H1 (cell line): Measurements from ENCODE around the gene CTNND2. TPM values are rescaled to one million over a fixed set of nuclear protein-coding genes. Genes with fewer than 3 reads are reported as not detected.

ENCODE experiments used
- CTCF ChIA-PET: fragments of 300-600 bp; sonication (Branson Sonifier 250); formaldehyde crosslinking; loops from one replicate; lab custom pipeline; 2021; ENCODE audit not compliant: partially characterized antibody; lab: Charles Lee
- POLR2A ChIA-PET: fragments of 300-600 bp; sonication (Branson Sonifier 250); formaldehyde crosslinking; loops from one replicate; lab custom pipeline; 2021; ENCODE audit warnings: inconsistent platforms; ENCODE audit not compliant: partially characterized antibody; lab: Charles Lee
- DNase-seq, 2 experiments: peaks; one replicate each; pipeline versions ENCODE4 v3.0.0 to v3.0.0-alpha.2; 2010 to 2022; ENCODE audit warnings: low spot score in 2 of 2, low read depth in 1 of 2, mixed read lengths in 1 of 2
- FAIRE-seq: peaks from 2 replicates; lab custom pipeline; 2011; peaks lifted over from hg19 to GRCh38; lab: Jason Lieb, UNC
- H2AFZ ChIP-seq: 2 replicates; pipeline ENCODE4 v1.8.1; 2012; ENCODE audit warnings: low read length, inconsistent platforms
- H2AK5ac ChIP-seq: 2 replicates; pipeline ENCODE4 v1.6.1; 2013; ENCODE audit warnings: low read depth, low read length
- H2BK120ac ChIP-seq: replicated peaks from 2 replicates; pipeline ENCODE3; 2013; ENCODE audit warnings: low read depth, low read length, inconsistent platforms
- H2BK12ac ChIP-seq: 2 replicates; pipeline ENCODE4 v1.6.1; 2013; ENCODE audit warnings: low read depth, low read length
- H2BK15ac ChIP-seq: 2 replicates; pipeline ENCODE4 v1.6.1; 2013; ENCODE audit warnings: low read length
- H2BK20ac ChIP-seq: 2 replicates; pipeline ENCODE4 v1.6.1; 2013; ENCODE audit warnings: low read length
- H2BK5ac ChIP-seq: 2 replicates; pipeline ENCODE4 v1.6.1; 2013; ENCODE audit warnings: low read depth, low read length
- H3K14ac ChIP-seq: 2 replicates; pipeline ENCODE4 v1.6.1; 2013; ENCODE audit warnings: inconsistent platforms; ENCODE audit not compliant: insufficient read length
- H3K18ac ChIP-seq: 2 replicates; pipeline ENCODE4 v1.6.1; 2013; ENCODE audit warnings: low read length; ENCODE audit errors: extremely low read depth
- H3K23ac ChIP-seq: 2 replicates; pipeline ENCODE4 v1.6.1; 2013; ENCODE audit warnings: inconsistent platforms; ENCODE audit not compliant: insufficient read length
- H3K23me2 ChIP-seq: 2 replicates; pipeline ENCODE4 v1.6.1; 2013; ENCODE audit warnings: low read depth, low read length
- H3K27ac ChIP-seq: 2 replicates; pipeline ENCODE4 v1.6.1; 2011; ENCODE audit warnings: low read depth, low read length, inconsistent platforms
- H3K27me3 ChIP-seq, 4 experiments: replicated peaks in 1 of 4; 1 replicate in 1 of 4; 2 replicates in 3 of 4; pipeline versions ENCODE4 v1.6.1 to v1.8.1; 2011 to 2013; ENCODE audit warnings: low read length in 3 of 4, mild to moderate bottlenecking in 3 of 4, inconsistent platforms in 2 of 4, mixed read lengths in 2 of 4, moderate library complexity in 1 of 4; ENCODE audit not compliant: control insufficient read depth in 3 of 4, insufficient read depth in 3 of 4; ENCODE audit errors: extremely low read depth in 1 of 4
- H3K36me3 ChIP-seq, 4 experiments: 2 replicates each; pipeline versions ENCODE4 v1.6.1 to v1.8.1; 2011 to 2013; ENCODE audit warnings: mild to moderate bottlenecking in 4 of 4, low read length in 3 of 4, moderate library complexity in 2 of 4, control low read depth in 1 of 4, inconsistent platforms in 1 of 4; ENCODE audit not compliant: insufficient read depth in 4 of 4, control insufficient read depth in 2 of 4
- H3K4ac ChIP-seq: replicated peaks from 2 replicates; pipeline ENCODE3; 2013; ENCODE audit warnings: low read length, low read depth, mixed read lengths, inconsistent platforms; ENCODE audit not compliant: insufficient read length
- H3K4me1 ChIP-seq, 4 experiments: replicated peaks in 1 of 4; 1 replicate in 1 of 4; 2 replicates in 3 of 4; pipeline versions ENCODE4 v1.6.1 to v1.8.1; 2011 to 2013; ENCODE audit warnings: low read length in 3 of 4, inconsistent platforms in 2 of 4, mixed read lengths in 1 of 4; ENCODE audit not compliant: insufficient read depth in 4 of 4, control insufficient read depth in 3 of 4
- H3K4me2 ChIP-seq, 2 experiments: 2 replicates each; pipeline versions ENCODE4 v1.6.1 to v1.8.1; 2011 to 2013; ENCODE audit warnings: low read depth in 2 of 2, low read length in 2 of 2, control low read depth in 1 of 2, inconsistent platforms in 1 of 2, mild to moderate bottlenecking in 1 of 2; ENCODE audit not compliant: insufficient read depth in 1 of 2
- H3K4me3 ChIP-seq, 4 experiments: fragments of 200-600, 300-600 bp in 1 of 4; sonication (generic), shearing (Covaris generic), sonication (Bioruptor Twin) in 1 of 4; 2 replicates each; pipeline versions ENCODE4 v1.5.1 to v1.8.1; 2011 to 2016; ENCODE audit warnings: low read length in 4 of 4, low read depth in 3 of 4, control low read depth in 2 of 4, inconsistent platforms in 2 of 4, mild to moderate bottlenecking in 2 of 4, mixed read lengths in 1 of 4, moderate library complexity in 1 of 4; ENCODE audit not compliant: insufficient read depth in 2 of 4; ENCODE audit errors: extremely low read depth in 1 of 4
- H3K56ac ChIP-seq: replicated peaks from 2 replicates; pipeline ENCODE3; 2013; ENCODE audit warnings: low read depth, mild to moderate bottlenecking, mixed read lengths, low read length, inconsistent platforms; ENCODE audit not compliant: insufficient read length
- H3K79me1 ChIP-seq: 2 replicates; pipeline ENCODE4 v1.6.1; 2013; ENCODE audit warnings: low read depth, low read length, control low read depth
- H3K79me2 ChIP-seq, 2 experiments: 2 replicates each; pipeline versions ENCODE4 v1.6.1 to v1.8.1; 2012 to 2013; ENCODE audit warnings: low read length in 2 of 2, mild to moderate bottlenecking in 2 of 2, inconsistent platforms in 1 of 2; ENCODE audit not compliant: insufficient read depth in 2 of 2, control insufficient read depth in 1 of 2
- H3K9ac ChIP-seq, 4 experiments: replicated peaks in 1 of 4; 1 replicate in 1 of 4; 2 replicates in 3 of 4; pipeline versions ENCODE4 v1.6.1 to v1.8.1; 2011 to 2013; ENCODE audit warnings: low read depth in 3 of 4, low read length in 3 of 4, control low read depth in 2 of 4, mild to moderate bottlenecking in 2 of 4, moderate library complexity in 2 of 4, inconsistent platforms in 1 of 4; ENCODE audit errors: extremely low read depth in 1 of 4
- H3K9me3 ChIP-seq, 2 experiments: 2 replicates each; pipeline versions ENCODE4 v1.6.1 to v1.8.1; 2012 to 2013; ENCODE audit warnings: mild to moderate bottlenecking in 2 of 2, moderate library complexity in 2 of 2, control low read depth in 1 of 2, inconsistent platforms in 1 of 2, low read depth in 1 of 2, low read length in 1 of 2, mixed read lengths in 1 of 2; ENCODE audit not compliant: insufficient read depth in 2 of 2
- H4K20me1 ChIP-seq, 2 experiments: replicated peaks in 1 of 2; 2 replicates each; pipeline versions ENCODE3 to v1.8.1; 2011 to 2013; ENCODE audit warnings: inconsistent platforms in 2 of 2, low read length in 2 of 2, mild to moderate bottlenecking in 1 of 2; ENCODE audit not compliant: insufficient read depth in 2 of 2, control insufficient read depth in 1 of 2
- H4K5ac ChIP-seq: 2 replicates; pipeline ENCODE4 v1.6.1; 2013; ENCODE audit warnings: low read length, low read depth, mixed read lengths, inconsistent platforms; ENCODE audit not compliant: insufficient read length
- H4K8ac ChIP-seq: 2 replicates; pipeline ENCODE4 v1.8.0; 2013; ENCODE audit warnings: mild to moderate bottlenecking, moderate library complexity, low read length, inconsistent platforms; ENCODE audit not compliant: insufficient read depth; ENCODE audit errors: extremely low read depth
- H4K91ac ChIP-seq: replicated peaks from 2 replicates; pipeline ENCODE3; 2013; ENCODE audit warnings: low read length, mixed read lengths, inconsistent platforms; ENCODE audit not compliant: insufficient read length
- CBX5 ChIP-seq: fragments of 300-800, 300-1000 bp; sonication (generic); IDR thresholded peaks from 2 replicates; pipeline ENCODE4 v1.7.1; 2016; ENCODE audit warnings: antibody characterized with exemption, low read length, low read depth
- EZH2 ChIP-seq: fragments of 200-600 bp; sonication (generic); IDR thresholded peaks from 2 replicates; pipeline ENCODE4 v1.7.1; 2012; ENCODE audit warnings: low read depth, mild to moderate bottlenecking, moderate library complexity, low read length, inconsistent platforms; ENCODE audit not compliant: severe bottlenecking
- PHF8 ChIP-seq: fragments of 200-600 bp; sonication (generic); conservative IDR thresholded peaks from 2 replicates; pipeline ENCODE4 v1.7.1; 2012; ENCODE audit warnings: low read depth, mild to moderate bottlenecking, inconsistent platforms, low read length, moderate library complexity
- WGBS, 2 experiments: shearing (Covaris generic) in 1 of 2; methylation state at CpG; one replicate each; pipeline versions ENCODE4 v1.1.6 to v1.1.7; 2013 to 2015; ENCODE audit warnings: low lambda C conversion rate in 2 of 2, mixed read lengths in 2 of 2, inconsistent platforms in 1 of 2, low coverage in 1 of 2, missing lambda C conversion rate in 1 of 2; ENCODE audit not compliant: insufficient replicate concordance in 2 of 2, insufficient coverage in 1 of 2, insufficient read length in 1 of 2; ENCODE audit errors: extremely low coverage in 1 of 2, missing lambda C conversion rate in 1 of 2; 5-methylcytosine and 5-hydroxymethylcytosine counted together
- polyA plus RNA-seq, 7 experiments: library from polyadenylated mRNA; depleted of rRNA in 3 of 7; stranded (reverse) in 5 of 7; unstranded in 2 of 7; fragments of >200 nt in 5 of 7; fragments of 200-250 nt in 2 of 7; gene quantifications; 1 replicate in 5 of 7; 2 replicates in 1 of 7; 4 replicates in 1 of 7; pipeline versions ENCODE4 v1.2.1 to v1.2.3, GENCODE V29; 2011 to 2013; ENCODE audit warnings: missing spikeins in 2 of 7, mixed read lengths in 2 of 7
- total RNA-seq: library from RNA; stranded (reverse); fragmentation: NEBNext Ultra II Directional; extraction: Animal tissue kit (Norgen Biotek cat#: 25700); gene quantifications from 2 replicates; pipeline ENCODE4 v1.2.1, GENCODE V29; 2021

The CTNND2 gene
- total and polyA plus RNA-seq, 2 of the 8 experiments (the other 6 are each of a cell fraction or from before 2014, with no cell fraction given) = 7.4 to 14.2 TPM

- 80% methylated on average over 2 of the region's 2 CpGs; no CpG with 5 or more reads in 1 of the 2 experiments for WGBS, 2 experiments
- Histone ChIP-seq H3K36me3 (no peaks in the 10 kb centered on the region), H3K4me1 (0 out of 7 replicates have a peak, but pooled peaks cover 0 to 2% (median 0%) of the 10 kb centered on the region in 4 experiments)
Observed at GRCh38 chr5:11310158-11310557, 594.1 kb downstream of the CTNND2 start.

More at GRCh38 chr5:11310158-11310557, 594.1 kb downstream of the CTNND2 start:
- H3K18ac ChIP-seq = no peak overlapping the region
- no peak overlapping the region for H2AK5ac ChIP-seq
- no peak overlapping the region for H4K5ac ChIP-seq
- no peak overlapping the region for H3K23ac ChIP-seq
- H3K27me3 ChIP-seq = no peaks in the 10 kb centered on the region
- no peak overlapping the region for H3K9ac ChIP-seq
- H2BK12ac ChIP-seq = no peak overlapping the region
- H4K8ac ChIP-seq = no peak overlapping the region
- no peak overlapping the region for H3K27ac ChIP-seq
- CTCF ChIA-PET = no interaction called here
- H2BK120ac ChIP-seq = no peak overlapping the region
- FAIRE-seq (no peak), DNase-seq (no peak)
- H3K79me1 ChIP-seq = no peaks in the 10 kb centered on the region
- TF ChIP-seq CBX5 = no peak
- no peak for TF ChIP-seq PHF8
- TF ChIP-seq EZH2 = no peak
- H3K4me2 ChIP-seq = no peak overlapping the region
- POLR2A ChIA-PET = no interaction called here
- H4K20me1 ChIP-seq = peaks cover 0 to 4% of the 10 kb centered on the region in 2 experiments
- H3K9me3 ChIP-seq = no peaks in the 10 kb centered on the region; a peak in 1 of 4 replicates
- peaks cover 14% of the 10 kb centered on the region; the same call in 1 of the 2 replicates for H3K23me2 ChIP-seq
- no peak overlapping the region for H2BK5ac ChIP-seq
- no peak overlapping the region for H2BK20ac ChIP-seq
- H3K56ac ChIP-seq = no peak overlapping the region
- no peaks in the 10 kb centered on the region for H3K79me2 ChIP-seq
- no peak overlapping the region for H3K14ac ChIP-seq
- no peak overlapping the region for H2AFZ ChIP-seq
- H2BK15ac ChIP-seq = no peak overlapping the region
- H4K91ac ChIP-seq = no peak overlapping the region
- no peak overlapping the region for H3K4ac ChIP-seq
- no peak overlapping the region for H3K4me3 ChIP-seq
